Karpas-422 (cell line): ENCODE measurements around the gene HSPB7. TPM values are rescaled to one million over a fixed set of nuclear protein-coding genes. Genes with fewer than 3 reads are reported as not detected.

Source experiments
- DNase-seq: peaks from one replicate; pipeline ENCODE4 v3.0.0-alpha.2; 2015
- H2AFZ ChIP-seq: fragments of 200-600 bp; sonication (generic); 2 replicates; pipeline ENCODE4 v1.6.1; 2014; ENCODE audit warnings: antibody characterized with exemption, low read length, mixed read lengths
- H3K27ac ChIP-seq: fragments of 200-600 bp; sonication (generic); 2 replicates; pipeline ENCODE4 v1.5.1; 2014; ENCODE audit warnings: mild to moderate bottlenecking, low read length, moderate library complexity
- H3K27me3 ChIP-seq: fragments of 200-600 bp; sonication (generic); 2 replicates; pipeline ENCODE4 v1.6.1; 2014; ENCODE audit warnings: low read length, mixed read lengths
- H3K36me3 ChIP-seq: fragments of 200-600 bp; sonication (generic); 2 replicates; pipeline ENCODE4 v1.6.1; 2014; ENCODE audit warnings: low read length, mixed read lengths; ENCODE audit not compliant: insufficient read depth
- H3K4me1 ChIP-seq: fragments of 200-600 bp; sonication (generic); 2 replicates; pipeline ENCODE4 v1.6.1; 2014; ENCODE audit warnings: mild to moderate bottlenecking, low read length, mixed read lengths
- H3K4me2 ChIP-seq: fragments of 200-600 bp; sonication (generic); 2 replicates; pipeline ENCODE4 v1.6.1; 2014; ENCODE audit warnings: low read length, low read depth, mild to moderate bottlenecking; ENCODE audit not compliant: poor library complexity, severe bottlenecking
- H3K4me3 ChIP-seq: fragments of 200-600 bp; sonication (generic); 2 replicates; pipeline ENCODE4 v1.5.1; 2014; ENCODE audit warnings: mild to moderate bottlenecking, antibody characterized with exemption, low read length, mixed read lengths
- H3K79me2 ChIP-seq: fragments of 200-600 bp; sonication (generic); 2 replicates; pipeline ENCODE4 v1.6.1; 2014; ENCODE audit warnings: mild to moderate bottlenecking, low read length, mixed read lengths
- H3K9ac ChIP-seq: fragments of 200-600 bp; sonication (generic); 2 replicates; pipeline ENCODE4 v1.6.0; 2014; ENCODE audit warnings: low read length
- H3K9me2 ChIP-seq: fragments of 200-600 bp; sonication (generic), shearing (Covaris generic); replicated peaks from 2 replicates; pipeline ENCODE4 v1.6.0; 2014; ENCODE audit warnings: mild to moderate bottlenecking, low read length, moderate library complexity; ENCODE audit not compliant: insufficient read depth
- H3K9me3 ChIP-seq: fragments of 300-700, 200-600 bp; sonication (generic); 2 replicates; pipeline ENCODE4 v1.6.1; 2014; ENCODE audit warnings: low read length, mixed read lengths
- H4K20me1 ChIP-seq: fragments of 200-600 bp; sonication (generic); 2 replicates; pipeline ENCODE4 v1.6.1; 2014; ENCODE audit warnings: mild to moderate bottlenecking, antibody characterized with exemption, low read length, low read depth; ENCODE audit not compliant: insufficient read depth
- small RNA-seq: library from RNA; depleted of rRNA; stranded (forward); fragments of <200 nt; gene quantifications from one replicate; pipeline ENCODE3, GENCODE V24; 2014
- total RNA-seq: library from RNA; depleted of rRNA; stranded (reverse); fragments of >200 nt; shearing (Covaris generic); gene quantifications from 2 replicates; pipeline ENCODE4 v1.2.3, GENCODE V29; 2014; ENCODE audit warnings: low replicate concordance; rRNA removed

Gene HSPB7
- total RNA-seq, 1 experiment from 2014 or later = not detected

GRCh38 chr1:15966956-15967344, 50.9 kb downstream of the HSPB7 start:
- no peak for DNase-seq
- Histone ChIP-seq H2AFZ (no peak overlapping the region), H3K9me2 (no peaks in the 10 kb centered on the region), H4K20me1 (peaks cover 29% of the 10 kb centered on the region), H3K36me3 (no peaks in the 10 kb centered on the region), H3K79me2 (peaks cover 5% of the 10 kb centered on the region), H3K9ac (no peak overlapping the region), H3K4me2 (no peak overlapping the region), H3K27me3 (no peaks in the 10 kb centered on the region), H3K4me1 (peaks cover 37% of the 10 kb centered on the region), H3K4me3 (no peak overlapping the region), H3K9me3 (no peaks in the 10 kb centered on the region), H3K27ac (no peak overlapping the region)

- Histone ChIP-seq H3K27me3 (no peaks in the 10 kb centered on the region), H3K9me2 (no peaks in the 10 kb centered on the region), H3K36me3 (no peaks in the 10 kb centered on the region), H4K20me1 (peaks cover 33% of the 10 kb centered on the region), H3K9ac (peak overlapping the region; percentile 40), H3K9me3 (no peaks in the 10 kb centered on the region), H3K79me2 (peaks cover 5% of the 10 kb centered on the region), H3K4me2 (peak overlapping the region; percentile 62), H3K27ac (peak overlapping the region; percentile 3; the same call in 1 of the 2 replicates), H3K4me3 (peak overlapping the region; percentile 20), H3K4me1 (peaks cover 37% of the 10 kb centered on the region), H2AFZ (no peak overlapping the region)
- DNase-seq = peak; percentile 75
Observed at GRCh38 chr1:15966081-15966955, 51.5 kb downstream of the HSPB7 start.

GRCh38 chr1:15965228-15965767, 52.5 kb downstream of the HSPB7 start:
- DNase-seq = peak; percentile 56
- Histone ChIP-seq H3K27ac (peak overlapping the region; percentile 3; the same call in 1 of the 2 replicates), H3K79me2 (peaks cover 5% of the 10 kb centered on the region), H4K20me1 (peaks cover 36% of the 10 kb centered on the region), H3K4me2 (peak overlapping the region; percentile 62), H2AFZ (no peak overlapping the region), H3K36me3 (no peaks in the 10 kb centered on the region), H3K4me1 (peaks cover 37% of the 10 kb centered on the region), H3K27me3 (no peaks in the 10 kb centered on the region), H3K9ac (peak overlapping the region; percentile 40; the same call in 1 of the 2 replicates), H3K4me3 (peak overlapping the region; percentile 20), H3K9me2 (no peaks in the 10 kb centered on the region), H3K9me3 (no peaks in the 10 kb centered on the region)

Small RNA genes lying within 50 kb of the gene (small RNA-seq; reads per million reads assigned to genes)
- not detected for gene AL355994.1
- not detected for gene AL355994.5

Other genes with a start within 250 kb of the HSPB7 start
- 5.4 and 6.4 TPM in 2 replicates for gene UQCRHL, start 210.4 kb downstream of the HSPB7 start, total RNA-seq
- 17.9 and 26.8 TPM in 2 replicates for gene SPEN, start 170.3 kb downstream of the HSPB7 start, total RNA-seq
- gene ZBTB17, start 41.9 kb downstream of the HSPB7 start, total RNA-seq = 25.9 and 26.8 TPM in 2 replicates
- 0.04 TPM in 1 of 2 replicates, not detected in the other for gene SRARP, start 13.8 kb downstream of the HSPB7 start, total RNA-seq
- gene CLCNKA, start 4.0 kb upstream of the HSPB7 start, total RNA-seq = not detected in 2 replicates
- gene CLCNKB, start 25.7 kb upstream of the HSPB7 start, total RNA-seq = not detected in 2 replicates
- gene FAM131C, start 55.6 kb upstream of the HSPB7 start, total RNA-seq = not detected in 2 replicates
- gene EPHA2, start 138.0 kb upstream of the HSPB7 start, total RNA-seq = not detected in 2 replicates
- 2.2 and 2.5 TPM in 2 replicates for gene ARHGEF19, start 194.6 kb upstream of the HSPB7 start, total RNA-seq
- 2.6 and 9.6 TPM in 2 replicates for gene CPLANE2, start 219.1 kb upstream of the HSPB7 start, total RNA-seq